HepG2 (cell line): ENCODE measurements around the gene CKS1B. TPM values are rescaled to one million over a fixed set of nuclear protein-coding genes. Genes with fewer than 3 reads are reported as not detected.

Experiments used
- ARID5B ChIP-seq: IDR thresholded peaks from 2 replicates; pipeline ENCODE4 v1.4.0; 2020; ENCODE audit warnings: mild to moderate bottlenecking, missing genetic modification reagents
- CBX2 ChIP-seq, 2 experiments: fragments of 200-600 bp in 1 of 2; sonication (generic); formaldehyde crosslinking in 1 of 2; IDR thresholded peaks; 2 replicates each; pipeline versions ENCODE4 v1.7.0 to v1.8.1; 2018 to 2022; ENCODE audit warnings: low read depth in 2 of 2, low read length in 1 of 2, mild to moderate bottlenecking in 1 of 2, missing genetic modification reagents in 1 of 2
- DMAP1 ChIP-seq: IDR thresholded peaks from 2 replicates; pipeline ENCODE4 v1.6.1; 2016
- ESRRA ChIP-seq: sonication (generic); formaldehyde crosslinking; IDR thresholded peaks from 2 replicates; pipeline ENCODE4 v1.5.1; 2020; ENCODE audit warnings: mild to moderate bottlenecking, low read depth, missing genetic modification reagents
- HNRNPK ChIP-seq: fragments of 200-400 bp; formaldehyde crosslinking; IDR thresholded peaks from 2 replicates; pipeline ENCODE4 v1.6.1; 2018; ENCODE audit warnings: low read length, low read depth, moderate library complexity, mild to moderate bottlenecking; ENCODE audit not compliant: poor library complexity, severe bottlenecking
- MTA1 ChIP-seq: sonication (generic); formaldehyde crosslinking; IDR thresholded peaks from 2 replicates; pipeline ENCODE4 v1.4.0; 2020; ENCODE audit warnings: missing genetic modification reagents, mild to moderate bottlenecking, borderline replicate concordance
- NFE2L1 ChIP-seq: sonication (generic); formaldehyde crosslinking; IDR thresholded peaks from 2 replicates; pipeline ENCODE4 v1.4.0; 2020; ENCODE audit warnings: missing genetic modification reagents, mild to moderate bottlenecking, borderline replicate concordance
- NFKBIZ ChIP-seq: IDR thresholded peaks from 2 replicates; pipeline ENCODE4 v1.6.1; 2018; ENCODE audit warnings: missing genetic modification reagents, missing compliant biosample characterization
- PRDM10 ChIP-seq: sonication (generic); formaldehyde crosslinking; IDR thresholded peaks from 2 replicates; pipeline ENCODE4 v1.4.0; 2020; ENCODE audit warnings: low read depth, missing genetic modification reagents
- SALL1 ChIP-seq: sonication (generic); formaldehyde crosslinking; IDR thresholded peaks from 2 replicates; pipeline ENCODE4 v1.8.0; 2022; ENCODE audit warnings: mild to moderate bottlenecking, missing genetic modification reagents
- SP1 ChIP-seq, 2 experiments: fragments of 450-650 bp in 1 of 2; sonication (generic) in 1 of 2; formaldehyde crosslinking in 1 of 2; IDR thresholded peaks; 2 replicates each; pipeline versions ENCODE4 v1.4.0 to v1.6.1; 2016 to 2020; ENCODE audit warnings: missing genetic modification reagents in 1 of 2
- TAF1 ChIP-seq: sonication (generic); formaldehyde crosslinking; IDR thresholded peaks from 2 replicates; pipeline ENCODE4 v1.4.0; 2020; ENCODE audit warnings: missing genetic modification reagents
- TOE1 ChIP-seq: sonication (generic); formaldehyde crosslinking; IDR thresholded peaks from 2 replicates; pipeline ENCODE4 v1.4.0; 2020; ENCODE audit warnings: mild to moderate bottlenecking, missing genetic modification reagents
- ZNF646 ChIP-seq: sonication (generic); formaldehyde crosslinking; IDR thresholded peaks from 2 replicates; pipeline ENCODE4 v1.9.0; 2021; ENCODE audit warnings: mild to moderate bottlenecking, missing genetic modification reagents
- ZNF674 ChIP-seq: sonication (generic); formaldehyde crosslinking; IDR thresholded peaks from 2 replicates; pipeline ENCODE4 v1.5.0; 2020; ENCODE audit warnings: low read depth, mild to moderate bottlenecking, missing genetic modification reagents
- polyA plus RNA-seq, 8 experiments: library from polyadenylated mRNA; depleted of rRNA in 3 of 8; stranded (reverse) in 7 of 8; unstranded in 1 of 8; fragments of >200 nt; fragmentation: Illumina TruSeq in 4 of 8; extraction: Trizol in 4 of 8; gene quantifications; 2 replicates each; pipeline versions ENCODE4 v1.2.1 to v1.2.3, GENCODE V29; 2011 to 2016; ENCODE audit warnings: low read depth in 4 of 8, missing spikeins in 1 of 8, mixed read lengths in 1 of 8; ENCODE audit not compliant: insufficient read depth in 1 of 8
- total RNA-seq, 5 experiments: library from RNA; depleted of rRNA; stranded (reverse); fragments of >200 nt; fragmentation: Illumina TruSeq; extraction: Trizol; gene quantifications; 2 replicates each; pipeline ENCODE4 v1.2.3, GENCODE V29; 2016; ENCODE audit warnings: low read depth in 1 of 5

CKS1B gene
- total and polyA plus RNA-seq, 2 of the 13 experiments (the other 11 are each of a cell fraction or from before 2014, with no cell fraction given) = 217 to 222 TPM

- TF ChIP-seq ARID5B (CRISPR knock-in tag) (peak; percentile 29; the same call in 1 of the 2 replicates), TOE1 (no peak), ZNF646 (CRISPR knock-in tag) (no peak), DMAP1 (CRISPR knock-in tag) (peak; percentile 80), ESRRA (CRISPR knock-in tag) (peak; percentile 49; the same call in 1 of the 2 replicates), HNRNPK (peak; percentile 17), CBX2 (IDR thresholded peaks at IDR 0.05; ENCODE audit: low read depth, low read length) (no peak), CBX2 (CRISPR knock-in tag; IDR thresholded peaks at IDR 0.05; ENCODE audit: low read depth) (no peak), PRDM10 (CRISPR knock-in tag) (0 out of 2 replicates have a peak, but pooled peaks have one; percentile 23), TAF1 (CRISPR knock-in tag) (peak; percentile 34; the same call in 1 of the 2 replicates), ZNF674 (CRISPR knock-in tag) (no peak), NFE2L1 (no peak), SALL1 (CRISPR knock-in tag) (peak; percentile 33; the same call in 1 of the 2 replicates), MTA1 (CRISPR knock-in tag) (peak; percentile 64; the same call in 1 of the 2 replicates), SP1 (IDR thresholded peaks at IDR 0.05) (no peak), SP1 (CRISPR knock-in tag; IDR thresholded peaks at IDR 0.05) (no peak), NFKBIZ (CRISPR knock-in tag) (no peak)
Observed at GRCh38 chr1:155003766-155004351, 29.4 kb downstream of the CKS1B start (continued).
